GM12878 (cell line): ENCODE data around the gene MYRF. TPM values are rescaled to one million over a fixed set of nuclear protein-coding genes. Genes with fewer than 3 reads are reported as not detected.

Experiments used
- ATAC-seq: fragments of 200-7000 bp; cut with Tn5 transposase; 3 replicates; pipeline ENCODE4 v1.9.1; 2020; ENCODE audit warnings: mild to moderate bottlenecking, moderate library complexity
- BruUV-seq: library from RNA; stranded (reverse); fragments of 400-500 nt; replicated peaks from 2 replicates; lab custom pipeline; 2021; lab: Mats Ljungman, UMichigan
- CTCF ChIA-PET: fragments of 300-600 bp; sonication (Branson Sonifier 250); formaldehyde crosslinking; extraction: SDS; loops from one replicate; lab custom pipeline; 2021; ENCODE audit warnings: inconsistent platforms; lab: Yijun Ruan, JAX
- POLR2A ChIA-PET: fragments of 350-600 bp; formaldehyde crosslinking; extraction: SDS; loops from one replicate; lab custom pipeline; 2021; ENCODE audit warnings: inconsistent platforms; lab: Charles Lee
- RAD21 ChIA-PET: fragments of 300-600 bp; sonication (Branson Sonifier 250); formaldehyde crosslinking; loops from one replicate; lab custom pipeline; 2023; ENCODE audit warnings: antibody characterized with exemption; ENCODE audit not compliant: unreplicated experiment; lab: Charles Lee
- SMC1A ChIA-PET: fragments of 300-600 bp; sonication (Branson Sonifier 250); formaldehyde crosslinking; loops from one replicate; lab custom pipeline; 2023; ENCODE audit not compliant: unreplicated experiment, uncharacterized antibody; lab: Charles Lee
- DNase-seq: peaks from one replicate; pipeline ENCODE4 v3.0.0-alpha.2; 2011; ENCODE audit warnings: low read depth, low spot score
- FAIRE-seq: peaks from 3 replicates; lab custom pipeline; 2011; peaks lifted over from hg19 to GRCh38; lab: Jason Lieb, UNC
- H2AFZ ChIP-seq: 2 replicates; pipeline ENCODE4 v1.6.0; 2011; ENCODE audit warnings: low read depth, low read length, control low read depth; ENCODE audit not compliant: control insufficient read depth
- H3K27ac ChIP-seq: 2 replicates; pipeline ENCODE4 v1.5.1; 2011; ENCODE audit warnings: control low read depth; ENCODE audit not compliant: control insufficient read depth, insufficient read depth
- H3K27me3 ChIP-seq, 2 experiments: replicated peaks in 1 of 2; 2 replicates each; pipeline versions ENCODE4 v1.6.0 to v1.6.1; 2011; ENCODE audit warnings: low read length in 1 of 2; ENCODE audit not compliant: control insufficient read depth in 2 of 2, insufficient read depth in 2 of 2
- H3K36me3 ChIP-seq, 2 experiments: 2 replicates each; pipeline ENCODE4 v1.5.1; 2011; ENCODE audit warnings: low read length in 1 of 2; ENCODE audit not compliant: control insufficient read depth in 2 of 2, insufficient read depth in 2 of 2
- H3K4me1 ChIP-seq: 2 replicates; pipeline ENCODE4 v1.6.1; 2011; ENCODE audit warnings: mild to moderate bottlenecking, low read length, moderate library complexity, mixed read lengths; ENCODE audit not compliant: control insufficient read depth, insufficient read depth
- H3K4me2 ChIP-seq: 2 replicates; pipeline ENCODE4 v1.6.0; 2011; ENCODE audit warnings: control low read depth; ENCODE audit not compliant: control insufficient read depth, insufficient read depth
- H3K4me3 ChIP-seq: fragments of 200-600 bp; sonication (generic); 2 replicates; pipeline ENCODE4 v1.5.1; 2016
- H3K79me2 ChIP-seq: 2 replicates; pipeline ENCODE4 v1.6.0; 2011; ENCODE audit warnings: low read length; ENCODE audit not compliant: control insufficient read depth, insufficient read depth
- H3K9ac ChIP-seq: 2 replicates; pipeline ENCODE4 v1.8.0; 2011; ENCODE audit warnings: low read length, control low read depth, mixed read lengths; ENCODE audit not compliant: control insufficient read depth, insufficient read depth
- H3K9me3 ChIP-seq: replicated peaks from 3 replicates; pipeline ENCODE4 v1.5.1; 2011; ENCODE audit warnings: mild to moderate bottlenecking, low read length; ENCODE audit not compliant: control insufficient read depth, insufficient read depth
- H4K20me1 ChIP-seq: 2 replicates; pipeline ENCODE4 v1.6.0; 2011; ENCODE audit not compliant: control insufficient read depth, insufficient read depth
- ASH2L ChIP-seq: fragments of 300-600, 200-600 bp; sonication (generic); IDR thresholded peaks from 2 replicates; pipeline ENCODE4 v1.6.1; 2017; ENCODE audit warnings: low read depth, mild to moderate bottlenecking, borderline replicate concordance
- CHD1 ChIP-seq: IDR thresholded peaks from 2 replicates; pipeline ENCODE4 v1.6.1; 2012; ENCODE audit warnings: low read depth, low read length, improper control_type of control experiment
- EED ChIP-seq: sonication (generic); IDR thresholded peaks from 2 replicates; pipeline ENCODE4 v1.6.1; 2016; ENCODE audit warnings: antibody characterized with exemption, low read depth
- EP300 ChIP-seq, 2 experiments: fragments of 150-350 bp in 1 of 2; IDR thresholded peaks; 2 replicates each; pipeline ENCODE4 v1.6.1; 2011 to 2012; ENCODE audit warnings: low read depth in 2 of 2, low read length in 2 of 2, borderline replicate concordance in 1 of 2, improper control_type of control experiment in 1 of 2, inconsistent platforms in 1 of 2; ENCODE audit not compliant: control insufficient read depth in 1 of 2
- MTA3 ChIP-seq: IDR thresholded peaks from 2 replicates; pipeline ENCODE4 v1.6.1; 2012; ENCODE audit warnings: low read length, inconsistent platforms, borderline replicate concordance
- RAD21 ChIP-seq: IDR thresholded peaks from 2 replicates; pipeline ENCODE4 v1.6.1; 2011; ENCODE audit warnings: mild to moderate bottlenecking, low read depth, low read length, moderate library complexity; ENCODE audit not compliant: insufficient read depth
- RAD51 ChIP-seq: fragments of 450-650 bp; IDR thresholded peaks from 2 replicates; pipeline ENCODE4 v1.6.1; 2016; ENCODE audit warnings: moderate library complexity, mild to moderate bottlenecking, inconsistent platforms
- SMAD1 ChIP-seq: fragments of 450-650 bp; IDR thresholded peaks from 2 replicates; pipeline ENCODE4 v1.6.1; 2018; ENCODE audit warnings: mild to moderate bottlenecking, low read depth; ENCODE audit not compliant: partially characterized antibody
- SMAD5 ChIP-seq: IDR thresholded peaks from 2 replicates; pipeline ENCODE4 v1.6.1; 2016; ENCODE audit warnings: antibody characterized with exemption, low read depth
- SMC3 ChIP-seq: IDR thresholded peaks from 2 replicates; pipeline ENCODE4 v1.6.1; 2011; ENCODE audit warnings: low read length, improper control_type of control experiment, borderline replicate concordance
- TCF7 ChIP-seq: IDR thresholded peaks from 2 replicates; pipeline ENCODE4 v1.6.1; 2014; ENCODE audit warnings: antibody characterized with exemption, borderline replicate concordance
- WGBS: methylation state at CpG from one replicate; pipeline ENCODE4 v1.1.6; 2016; ENCODE audit warnings: low lambda C conversion rate; ENCODE audit not compliant: insufficient replicate concordance, insufficient coverage; ENCODE audit errors: missing lambda C conversion rate; 5-methylcytosine and 5-hydroxymethylcytosine counted together
- in situ Hi-C: fragments of 300-500 bp; cut with MboI; formaldehyde crosslinking; loops from 9 replicates; pipeline ENCODE4 v1.14.3; 2018; ENCODE audit warnings: mixed read lengths
- intact Hi-C: fragments of 100-400 bp; cut with micrococcal nuclease; formaldehyde crosslinking; loops from one replicate; pipeline ENCODE4 v1.14.2; 2022; ENCODE audit not compliant: unreplicated experiment
- polyA plus RNA-seq, 11 experiments: library from polyadenylated mRNA; depleted of rRNA in 4 of 11; unstranded in 6 of 11; stranded (reverse) in 5 of 11; fragments of >200 nt; fragmentation: Nextera tagmentation in 4 of 11; fragmentation: Illumina TruSeq in 1 of 11; extraction: Ambion mirVana in 4 of 11; extraction: Trizol in 1 of 11; gene quantifications; 1 replicate in 1 of 11; 2 replicates in 10 of 11; pipeline versions ENCODE4 v1.2.1 to v1.2.3, GENCODE V29; 2011 to 2016; ENCODE audit warnings: inconsistent platforms in 2 of 11, missing spikeins in 2 of 11, low read depth in 1 of 11
- total RNA-seq, 4 experiments: library from RNA; depleted of rRNA in 3 of 4; stranded (reverse); fragments of >200 nt in 3 of 4; fragmentation: Illumina TruSeq in 1 of 4; extraction: Trizol in 1 of 4; gene quantifications; 2 replicates each; pipeline versions ENCODE4 v1.2.1 to v1.2.3, GENCODE V29; 2013 to 2021
- TF ChIP-seq, protein P1 (sequence below): fragments of 450-650 bp; IDR thresholded peaks from 2 replicates; pipeline ENCODE4 v1.6.1; 2017; ENCODE audit warnings: mild to moderate bottlenecking, moderate library complexity
- TF ChIP-seq, protein P2 (sequence below): IDR thresholded peaks from 2 replicates; pipeline ENCODE4 v1.6.1; 2012; ENCODE audit warnings: low read length, inconsistent platforms
- TF ChIP-seq, protein P3 (sequence below): fragments of 450-650 bp; formaldehyde crosslinking; IDR thresholded peaks from 2 replicates; pipeline ENCODE4 v1.5.0; 2022; ENCODE audit warnings: mild to moderate bottlenecking, missing genetic modification characterization

Gene MYRF
- total and polyA plus RNA-seq, 10 of the 15 experiments (the other 5 are each of a cell fraction or from before 2014, with no cell fraction given): 0.27 to 15.6 (median 0.89) TPM

DNA sequence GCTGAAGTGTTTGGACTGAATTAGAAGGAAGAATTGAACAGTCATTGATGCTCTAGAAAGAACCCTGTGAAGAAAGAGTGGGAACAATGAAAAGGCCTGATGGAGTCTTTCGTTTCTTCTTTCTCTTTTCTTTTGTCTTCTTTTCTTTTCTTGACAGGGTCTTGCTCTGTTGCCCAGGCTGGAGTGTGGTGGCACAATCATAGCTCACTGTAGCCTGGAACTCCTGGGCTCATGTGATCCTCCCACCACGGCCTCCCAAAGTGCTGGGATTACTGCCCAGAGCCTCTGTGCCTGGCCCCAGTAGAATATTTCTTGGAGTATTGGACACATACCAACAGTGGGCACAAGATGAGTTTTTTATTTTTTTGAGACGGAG is 41.4 kb downstream of the MYRF start:
- ATAC-seq (no peak), DNase-seq (no peak), FAIRE-seq (peak; percentile 23)
- no peak overlapping the region for H2AFZ ChIP-seq
- no peaks in the 10 kb centered on the region; the same call in 1 of the 2 replicates for H3K4me1 ChIP-seq
- RAD21 ChIA-PET: interaction anchor here (1.1 to 6.2 kb wide), 5 partner anchors 21 to 154 kb away, joined by 3 to 96 read pairs (median 4); partner anchors contain the start of gene BEST1
- intact Hi-C loops: loop anchor here (2.0 kb wide), 1 partner anchor 41 kb away; no protein-coding TSS in a partner anchor
- H3K27ac ChIP-seq: peak overlapping the region; percentile 100
- H3K79me2 ChIP-seq: peaks cover 83% of the 10 kb centered on the region
- BruUV-seq: no TSS peak
- peak overlapping the region; percentile 66 for H3K4me2 ChIP-seq
- peaks cover 15 to 17% of the 10 kb centered on the region in 2 experiments; a peak in 3 of 4 replicates for H3K36me3 ChIP-seq
- in situ Hi-C loops: no loop called here
- CTCF ChIA-PET: interaction anchor here (0.6 to 12.7 kb wide), 9 partner anchors 16 to 1186 kb away, joined by 3 to 200 read pairs (median 6); partner anchors contain the start of gene BEST1
- SMC1A ChIA-PET: interaction anchor here (1.2 to 8.3 kb wide), 6 partner anchors 37 to 288 kb away, joined by 3 to 91 read pairs (median 6); no protein-coding TSS in a partner anchor
- POLR2A ChIA-PET: interaction anchor here (1.2 to 6.7 kb wide), 5 partner anchors 22 to 41 kb away, joined by 5 to 60 read pairs (median 9); partner anchors contain the start of genes FADS1 and MYRF
- peak overlapping the region; percentile 98 for H3K4me3 ChIP-seq
- H4K20me1 ChIP-seq: no peaks in the 10 kb centered on the region
- H3K9me3 ChIP-seq: no peaks in the 10 kb centered on the region
- 36% methylated on average over 3 of the region's 3 CpGs for WGBS
- peak overlapping the region; percentile 100 for H3K9ac ChIP-seq
- no peaks in the 10 kb centered on the region for H3K27me3 ChIP-seq
- TF ChIP-seq RAD51 (no peak), CHD1 (no peak), EP300 (IDR thresholded peaks at IDR 0.05; ENCODE audit: borderline replicate concordance in 1 of 2, control insufficient read depth in 1 of 2, low read depth in 2 of 2, low read length in 2 of 2) (no peak), MTA3 (no peak), SMAD1 (no peak), RAD21 (no peak), TCF7 (no peak), EED (no peak), ASH2L (no peak), SMAD5 (no peak), SMC3 (no peak)
- TF ChIP-seq, protein P1, sequence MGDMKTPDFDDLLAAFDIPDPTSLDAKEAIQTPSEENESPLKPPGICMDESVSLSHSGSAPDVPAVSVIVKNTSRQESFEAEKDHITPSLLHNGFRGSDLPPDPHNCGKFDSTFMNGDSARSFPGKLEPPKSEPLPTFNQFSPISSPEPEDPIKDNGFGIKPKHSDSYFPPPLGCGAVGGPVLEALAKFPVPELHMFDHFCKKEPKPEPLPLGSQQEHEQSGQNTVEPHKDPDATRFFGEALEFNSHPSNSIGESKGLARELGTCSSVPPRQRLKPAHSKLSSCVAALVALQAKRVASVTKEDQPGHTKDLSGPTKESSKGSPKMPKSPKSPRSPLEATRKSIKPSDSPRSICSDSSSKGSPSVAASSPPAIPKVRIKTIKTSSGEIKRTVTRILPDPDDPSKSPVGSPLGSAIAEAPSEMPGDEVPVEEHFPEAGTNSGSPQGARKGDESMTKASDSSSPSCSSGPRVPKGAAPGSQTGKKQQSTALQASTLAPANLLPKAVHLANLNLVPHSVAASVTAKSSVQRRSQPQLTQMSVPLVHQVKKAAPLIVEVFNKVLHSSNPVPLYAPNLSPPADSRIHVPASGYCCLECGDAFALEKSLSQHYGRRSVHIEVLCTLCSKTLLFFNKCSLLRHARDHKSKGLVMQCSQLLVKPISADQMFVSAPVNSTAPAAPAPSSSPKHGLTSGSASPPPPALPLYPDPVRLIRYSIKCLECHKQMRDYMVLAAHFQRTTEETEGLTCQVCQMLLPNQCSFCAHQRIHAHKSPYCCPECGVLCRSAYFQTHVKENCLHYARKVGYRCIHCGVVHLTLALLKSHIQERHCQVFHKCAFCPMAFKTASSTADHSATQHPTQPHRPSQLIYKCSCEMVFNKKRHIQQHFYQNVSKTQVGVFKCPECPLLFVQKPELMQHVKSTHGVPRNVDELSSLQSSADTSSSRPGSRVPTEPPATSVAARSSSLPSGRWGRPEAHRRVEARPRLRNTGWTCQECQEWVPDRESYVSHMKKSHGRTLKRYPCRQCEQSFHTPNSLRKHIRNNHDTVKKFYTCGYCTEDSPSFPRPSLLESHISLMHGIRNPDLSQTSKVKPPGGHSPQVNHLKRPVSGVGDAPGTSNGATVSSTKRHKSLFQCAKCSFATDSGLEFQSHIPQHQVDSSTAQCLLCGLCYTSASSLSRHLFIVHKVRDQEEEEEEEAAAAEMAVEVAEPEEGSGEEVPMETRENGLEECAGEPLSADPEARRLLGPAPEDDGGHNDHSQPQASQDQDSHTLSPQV: no peak
- TF ChIP-seq, protein P2, sequence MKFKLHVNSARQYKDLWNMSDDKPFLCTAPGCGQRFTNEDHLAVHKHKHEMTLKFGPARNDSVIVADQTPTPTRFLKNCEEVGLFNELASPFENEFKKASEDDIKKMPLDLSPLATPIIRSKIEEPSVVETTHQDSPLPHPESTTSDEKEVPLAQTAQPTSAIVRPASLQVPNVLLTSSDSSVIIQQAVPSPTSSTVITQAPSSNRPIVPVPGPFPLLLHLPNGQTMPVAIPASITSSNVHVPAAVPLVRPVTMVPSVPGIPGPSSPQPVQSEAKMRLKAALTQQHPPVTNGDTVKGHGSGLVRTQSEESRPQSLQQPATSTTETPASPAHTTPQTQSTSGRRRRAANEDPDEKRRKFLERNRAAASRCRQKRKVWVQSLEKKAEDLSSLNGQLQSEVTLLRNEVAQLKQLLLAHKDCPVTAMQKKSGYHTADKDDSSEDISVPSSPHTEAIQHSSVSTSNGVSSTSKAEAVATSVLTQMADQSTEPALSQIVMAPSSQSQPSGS: no peak
- TF ChIP-seq, protein P3, sequence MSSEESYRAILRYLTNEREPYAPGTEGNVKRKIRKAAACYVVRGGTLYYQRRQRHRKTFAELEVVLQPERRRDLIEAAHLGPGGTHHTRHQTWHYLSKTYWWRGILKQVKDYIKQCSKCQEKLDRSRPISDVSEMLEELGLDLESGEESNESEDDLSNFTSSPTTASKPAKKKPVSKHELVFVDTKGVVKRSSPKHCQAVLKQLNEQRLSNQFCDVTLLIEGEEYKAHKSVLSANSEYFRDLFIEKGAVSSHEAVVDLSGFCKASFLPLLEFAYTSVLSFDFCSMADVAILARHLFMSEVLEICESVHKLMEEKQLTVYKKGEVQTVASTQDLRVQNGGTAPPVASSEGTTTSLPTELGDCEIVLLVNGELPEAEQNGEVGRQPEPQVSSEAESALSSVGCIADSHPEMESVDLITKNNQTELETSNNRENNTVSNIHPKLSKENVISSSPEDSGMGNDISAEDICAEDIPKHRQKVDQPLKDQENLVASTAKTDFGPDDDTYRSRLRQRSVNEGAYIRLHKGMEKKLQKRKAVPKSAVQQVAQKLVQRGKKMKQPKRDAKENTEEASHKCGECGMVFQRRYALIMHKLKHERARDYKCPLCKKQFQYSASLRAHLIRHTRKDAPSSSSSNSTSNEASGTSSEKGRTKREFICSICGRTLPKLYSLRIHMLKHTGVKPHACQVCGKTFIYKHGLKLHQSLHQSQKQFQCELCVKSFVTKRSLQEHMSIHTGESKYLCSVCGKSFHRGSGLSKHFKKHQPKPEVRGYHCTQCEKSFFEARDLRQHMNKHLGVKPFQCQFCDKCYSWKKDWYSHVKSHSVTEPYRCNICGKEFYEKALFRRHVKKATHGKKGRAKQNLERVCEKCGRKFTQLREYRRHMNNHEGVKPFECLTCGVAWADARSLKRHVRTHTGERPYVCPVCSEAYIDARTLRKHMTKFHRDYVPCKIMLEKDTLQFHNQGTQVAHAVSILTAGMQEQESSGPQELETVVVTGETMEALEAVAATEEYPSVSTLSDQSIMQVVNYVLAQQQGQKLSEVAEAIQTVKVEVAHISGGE (CRISPR knock-in tag): no peak
